Measurements from ENCODE around the gene SLC2A9.

DNA sequence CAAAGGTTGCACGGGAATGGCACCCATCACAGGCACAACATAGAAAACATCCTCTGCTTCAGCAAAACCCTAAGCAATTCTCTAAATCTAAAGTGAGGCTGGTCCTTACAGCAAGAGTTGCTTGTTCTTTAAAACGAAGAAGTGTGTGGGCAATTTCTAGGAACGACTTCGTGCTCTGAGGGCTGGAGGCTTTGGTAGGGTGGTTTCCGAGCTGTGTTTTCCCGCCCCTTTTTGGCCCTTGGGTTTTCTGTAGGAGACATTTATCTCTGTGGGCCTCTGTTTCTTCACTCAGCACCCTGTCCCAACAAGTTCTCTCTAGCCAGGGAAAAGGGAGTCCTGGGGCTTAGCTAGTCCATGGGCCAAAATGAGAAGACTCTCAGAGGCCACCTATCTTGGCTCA, 84.2 kb downstream of the SLC2A9 start:
- TF ChIP-seq CTCF (IDR thresholded peaks at IDR 0.05) (no peak), POLR2AphosphoS5 (IDR thresholded peaks at IDR 0.05) (no peak), POLR2A (IDR thresholded peaks at IDR 0.05) (no peak)
